ENCODE data around the gene NFIA.

The NFIA gene

DNA sequence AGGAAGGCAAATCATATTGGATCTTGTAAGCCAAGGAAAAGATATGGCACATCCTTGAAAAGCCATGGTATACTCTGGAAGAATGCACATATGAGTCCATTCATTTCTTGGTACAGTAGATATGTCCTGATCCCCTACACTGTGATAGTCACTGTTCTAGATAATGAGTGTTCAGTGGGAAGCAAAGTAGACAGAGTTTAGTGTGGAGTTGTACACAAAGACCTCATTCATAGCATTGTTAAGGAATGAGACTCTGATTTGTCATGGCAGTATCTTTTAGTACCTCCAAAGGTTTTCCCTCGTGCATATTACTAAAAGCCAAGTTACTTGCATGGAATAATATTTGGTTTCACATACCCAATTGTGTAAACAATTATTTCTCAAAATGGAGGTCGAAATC, 204.7 kb downstream of the NFIA start:
- Histone ChIP-seq H3K9me2 (replicated peaks; ENCODE audit: low read depth, low read length) (no peaks in the 10 kb centered on the region), H3K4me2 (ENCODE audit: low read depth, low read length, poor library complexity, severe bottlenecking) (no peak overlapping the region), H3K9me3 (ENCODE audit: insufficient read depth, low read depth, low read length) (no peaks in the 10 kb centered on the region), H4K20me1 (ENCODE audit: insufficient read depth, low read length, poor library complexity, severe bottlenecking) (no peaks in the 10 kb centered on the region), H3K79me2 (ENCODE audit: insufficient read depth, low read length) (no peaks in the 10 kb centered on the region), H3F3A (ENCODE audit: low read depth) (no peaks in the 10 kb centered on the region), H3K27me3 (ENCODE audit: insufficient read depth, low read length, poor library complexity, severe bottlenecking) (no peaks in the 10 kb centered on the region), H2AFZ (ENCODE audit: low read length) (no peak overlapping the region), H3K4me1 (ENCODE audit: insufficient read depth, low read length, poor library complexity, severe bottlenecking) (no peaks in the 10 kb centered on the region), H3K36me3 (ENCODE audit: insufficient read depth, low read length) (no peaks in the 10 kb centered on the region), H3K9ac (ENCODE audit: low read depth, low read length, poor library complexity, severe bottlenecking) (no peak overlapping the region), H3K4me3 (ENCODE audit: low read length, poor library complexity, severe bottlenecking) (no peak overlapping the region)
- TF ChIP-seq, protein P1, sequence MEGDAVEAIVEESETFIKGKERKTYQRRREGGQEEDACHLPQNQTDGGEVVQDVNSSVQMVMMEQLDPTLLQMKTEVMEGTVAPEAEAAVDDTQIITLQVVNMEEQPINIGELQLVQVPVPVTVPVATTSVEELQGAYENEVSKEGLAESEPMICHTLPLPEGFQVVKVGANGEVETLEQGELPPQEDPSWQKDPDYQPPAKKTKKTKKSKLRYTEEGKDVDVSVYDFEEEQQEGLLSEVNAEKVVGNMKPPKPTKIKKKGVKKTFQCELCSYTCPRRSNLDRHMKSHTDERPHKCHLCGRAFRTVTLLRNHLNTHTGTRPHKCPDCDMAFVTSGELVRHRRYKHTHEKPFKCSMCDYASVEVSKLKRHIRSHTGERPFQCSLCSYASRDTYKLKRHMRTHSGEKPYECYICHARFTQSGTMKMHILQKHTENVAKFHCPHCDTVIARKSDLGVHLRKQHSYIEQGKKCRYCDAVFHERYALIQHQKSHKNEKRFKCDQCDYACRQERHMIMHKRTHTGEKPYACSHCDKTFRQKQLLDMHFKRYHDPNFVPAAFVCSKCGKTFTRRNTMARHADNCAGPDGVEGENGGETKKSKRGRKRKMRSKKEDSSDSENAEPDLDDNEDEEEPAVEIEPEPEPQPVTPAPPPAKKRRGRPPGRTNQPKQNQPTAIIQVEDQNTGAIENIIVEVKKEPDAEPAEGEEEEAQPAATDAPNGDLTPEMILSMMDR (conservative IDR thresholded peaks at IDR 0.05; ENCODE audit: low read length), result no peak
- TF ChIP-seq EZH2phosphoT487 (IDR thresholded peaks at IDR 0.05; ENCODE audit: borderline replicate concordance), result no peak

DNA sequence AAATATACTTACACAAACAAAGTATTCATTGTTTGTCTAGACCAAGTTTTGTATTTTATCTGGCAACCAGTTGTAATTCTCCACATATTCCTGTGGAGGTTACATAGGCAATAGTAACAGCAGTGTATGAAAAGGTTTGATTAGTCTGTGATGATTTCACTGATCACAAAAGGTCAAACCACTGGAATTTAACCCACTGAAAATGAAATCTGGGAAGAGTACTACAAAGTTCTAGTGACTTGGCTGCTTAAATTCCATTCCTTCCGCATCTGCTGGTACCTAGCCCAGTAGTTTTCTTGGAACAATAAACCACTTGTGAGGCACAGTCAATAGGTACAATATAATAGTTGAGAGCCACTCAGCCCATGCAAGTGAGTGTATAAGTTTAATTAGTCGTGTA, 205.4 kb downstream of the NFIA start:
- Histone ChIP-seq H3K79me2 (ENCODE audit: insufficient read depth, low read length) (no peaks in the 10 kb centered on the region), H3K4me3 (ENCODE audit: low read length, poor library complexity, severe bottlenecking) (no peak overlapping the region), H3K27me3 (ENCODE audit: insufficient read depth, low read length, poor library complexity, severe bottlenecking) (no peaks in the 10 kb centered on the region), H3K36me3 (ENCODE audit: insufficient read depth, low read length) (no peaks in the 10 kb centered on the region), H3K9me2 (replicated peaks; ENCODE audit: low read depth, low read length) (no peaks in the 10 kb centered on the region), H3K4me2 (ENCODE audit: low read depth, low read length, poor library complexity, severe bottlenecking) (no peak overlapping the region), H4K20me1 (ENCODE audit: insufficient read depth, low read length, poor library complexity, severe bottlenecking) (no peaks in the 10 kb centered on the region), H3K9me3 (ENCODE audit: insufficient read depth, low read depth, low read length) (no peaks in the 10 kb centered on the region), H3F3A (ENCODE audit: low read depth) (no peaks in the 10 kb centered on the region), H2AFZ (ENCODE audit: low read length) (no peak overlapping the region), H3K9ac (ENCODE audit: low read depth, low read length, poor library complexity, severe bottlenecking) (no peak overlapping the region), H3K4me1 (ENCODE audit: insufficient read depth, low read length, poor library complexity, severe bottlenecking) (no peaks in the 10 kb centered on the region)
- TF ChIP-seq, protein P1 (conservative IDR thresholded peaks at IDR 0.05; ENCODE audit: low read length), result no peak
- TF ChIP-seq EZH2phosphoT487 (IDR thresholded peaks at IDR 0.05; ENCODE audit: borderline replicate concordance), result no peak

DNA sequence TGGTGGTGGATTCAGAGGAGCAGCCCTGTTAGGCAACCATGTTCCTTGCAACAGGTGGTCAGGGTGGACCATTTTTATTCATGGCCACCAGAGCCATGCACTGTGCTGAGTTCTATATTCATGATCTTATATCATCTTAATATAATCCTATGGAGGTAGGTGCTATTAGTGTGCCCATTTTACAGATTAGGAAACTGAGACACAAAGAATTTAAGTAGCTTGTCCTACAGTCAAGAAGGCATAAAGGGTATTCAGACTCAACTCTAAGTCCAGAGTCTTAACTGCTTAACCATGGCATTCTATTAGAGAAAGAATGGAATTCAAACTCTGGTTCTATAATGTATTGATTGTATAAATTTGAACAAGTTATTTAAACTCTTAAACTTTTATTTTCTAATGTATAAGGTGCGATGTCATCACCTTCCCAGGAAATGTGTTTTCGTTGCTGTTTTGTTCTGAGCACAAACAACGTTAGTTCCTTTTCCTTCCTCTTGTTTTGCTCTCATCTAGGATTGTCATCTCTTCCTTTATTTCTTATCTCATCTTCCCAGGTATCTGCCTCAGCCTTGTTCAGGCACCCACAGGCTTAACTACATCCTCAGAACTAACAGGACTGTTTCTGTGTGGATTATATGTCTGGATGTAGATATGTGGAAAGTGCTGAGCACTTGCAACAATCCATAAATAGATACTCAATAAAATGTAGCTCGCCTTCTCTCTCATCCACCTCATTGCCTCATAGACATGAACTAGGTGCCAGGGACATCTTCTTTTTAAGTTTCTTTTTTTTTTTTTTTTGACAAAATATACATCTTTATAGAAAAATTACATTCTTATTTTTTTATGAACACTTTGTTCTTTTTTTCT, 207.1 kb downstream of the NFIA start:
- no peaks in the 10 kb centered on the region for H3K9me2 ChIP-seq (replicated peaks; ENCODE audit: low read depth, low read length)
- H3K36me3 ChIP-seq (ENCODE audit: insufficient read depth, low read length), result no peaks in the 10 kb centered on the region
- no peaks in the 10 kb centered on the region for H3K4me1 ChIP-seq (ENCODE audit: insufficient read depth, low read length, poor library complexity, severe bottlenecking)
- H3K9ac ChIP-seq (ENCODE audit: low read depth, low read length, poor library complexity, severe bottlenecking), result no peak overlapping the region
- H3K79me2 ChIP-seq (ENCODE audit: insufficient read depth, low read length), result no peaks in the 10 kb centered on the region
- H3K9me3 ChIP-seq (ENCODE audit: insufficient read depth, low read depth, low read length), result no peaks in the 10 kb centered on the region
- H3K4me3 ChIP-seq (ENCODE audit: low read length, poor library complexity, severe bottlenecking), result no peak overlapping the region
- TF ChIP-seq, protein P1 (conservative IDR thresholded peaks at IDR 0.05; ENCODE audit: low read length), result no peak
- no peak for TF ChIP-seq EZH2phosphoT487 (IDR thresholded peaks at IDR 0.05; ENCODE audit: borderline replicate concordance)
- H2AFZ ChIP-seq (ENCODE audit: low read length), result no peak overlapping the region
- no peaks in the 10 kb centered on the region for H3K27me3 ChIP-seq (ENCODE audit: insufficient read depth, low read length, poor library complexity, severe bottlenecking)
- no peak overlapping the region for H3K4me2 ChIP-seq (ENCODE audit: low read depth, low read length, poor library complexity, severe bottlenecking)
- H4K20me1 ChIP-seq (ENCODE audit: insufficient read depth, low read length, poor library complexity, severe bottlenecking), result no peaks in the 10 kb centered on the region
- H3F3A ChIP-seq (ENCODE audit: low read depth), result no peaks in the 10 kb centered on the region

Data from Loucy (cell line).